HFFc6 (cell line): ENCODE data around the gene CLDN18. TPM values are rescaled to one million over a fixed set of nuclear protein-coding genes. Genes with fewer than 3 reads are reported as not detected.
A peak's percentile ranks its signal among the peaks of the same experiment; 100 is the strongest.

Experiments
- DNase-seq: peaks from one replicate; pipeline ENCODE4 v3.0.0-alpha.2; 2018
- H3K27ac Mint-ChIP-seq: 2 replicates; pipeline ENCODE4 v1.8.0; 2020; ENCODE audit warnings: mild to moderate bottlenecking, mixed read lengths
- H3K27me3 Mint-ChIP-seq: 2 replicates; pipeline ENCODE4 v1.8.0; 2021; ENCODE audit warnings: mild to moderate bottlenecking, moderate library complexity, mixed read lengths; ENCODE audit not compliant: insufficient read depth
- H3K36me3 Mint-ChIP-seq: 2 replicates; pipeline ENCODE4 v1.8.0; 2021; ENCODE audit warnings: low read depth, mixed read lengths
- H3K4me1 Mint-ChIP-seq: 2 replicates; pipeline ENCODE4 v1.8.0; 2020; ENCODE audit warnings: low read depth, mixed read lengths
- H3K4me3 Mint-ChIP-seq: 2 replicates; pipeline ENCODE4 v1.8.0; 2020; ENCODE audit warnings: mild to moderate bottlenecking, moderate library complexity, mixed read lengths
- H3K9me3 Mint-ChIP-seq: 2 replicates; pipeline ENCODE4 v1.8.0; 2020; ENCODE audit warnings: mild to moderate bottlenecking, mixed read lengths
- total RNA-seq, 6 experiments: library from RNA; stranded (reverse); fragmentation: NEBNext Ultra II Directional; extraction: Animal tissue kit (Norgen Biotek cat#: 25700); gene quantifications; 2 replicates in 1 of 6; 3 replicates in 5 of 6; pipeline ENCODE4 v1.2.3, GENCODE V29; 2021
- TF ChIP-seq, protein P1 (sequence below): fragments of 200-600 bp; sonication (generic); IDR thresholded peaks from 2 replicates; pipeline ENCODE4 v1.5.0; 2021; ENCODE audit warnings: antibody characterized with exemption, mild to moderate bottlenecking

CLDN18 gene
- total RNA-seq, 6 experiments from 2014 or later, result not detected

DNA sequence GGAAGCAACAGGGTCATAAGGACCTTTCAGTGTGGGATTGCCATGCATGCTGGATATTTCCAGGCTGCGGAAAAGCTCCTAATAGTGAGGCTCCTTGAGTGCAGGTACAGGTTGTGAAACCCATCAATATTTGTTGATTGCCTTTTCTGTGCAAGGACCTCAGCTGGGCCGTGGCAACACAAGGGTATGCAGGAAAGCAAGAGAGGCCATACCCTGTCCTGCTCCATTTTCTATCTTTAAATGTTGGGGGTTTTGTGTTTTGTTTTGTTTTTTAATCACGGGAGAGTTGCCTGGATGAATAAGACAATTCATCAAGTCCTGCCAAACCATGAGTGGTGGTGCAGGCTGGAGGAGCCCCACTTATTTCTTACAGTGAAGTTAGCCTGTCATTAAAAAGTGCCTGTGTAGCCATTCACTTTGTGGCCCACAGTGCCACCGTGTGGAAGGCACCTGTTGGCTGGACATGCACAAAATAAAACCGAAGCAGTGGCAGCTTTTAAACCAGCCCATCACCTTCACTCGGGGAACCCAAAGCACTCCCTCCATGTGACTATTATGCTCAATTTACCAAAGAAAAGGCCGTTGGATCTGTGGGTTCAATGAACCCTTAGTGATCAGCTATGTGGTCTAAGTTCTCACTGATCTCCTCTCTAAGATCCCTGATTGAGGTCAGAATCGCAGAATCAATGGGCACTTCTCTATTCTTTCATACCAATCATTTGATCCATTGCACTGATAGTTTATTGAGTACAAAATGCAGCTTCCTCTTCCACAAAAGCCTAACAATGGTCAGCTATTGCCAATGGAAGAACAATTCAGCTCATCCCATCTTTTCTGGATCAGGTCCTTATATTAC lies 42.2 kb downstream of the CLDN18 start:
- H3K27me3 Mint-ChIP-seq, result no peaks in the 10 kb centered on the region; the same call in 1 of the 2 replicates
- H3K4me3 Mint-ChIP-seq, result no peak overlapping the region
- DNase-seq, result peak; percentile 50
- H3K27ac Mint-ChIP-seq, result no peak overlapping the region
- no peaks in the 10 kb centered on the region for H3K9me3 Mint-ChIP-seq
- H3K4me1 Mint-ChIP-seq, result peaks cover 20% of the 10 kb centered on the region
- peaks cover 10% of the 10 kb centered on the region for H3K36me3 Mint-ChIP-seq
- TF ChIP-seq, protein P1, sequence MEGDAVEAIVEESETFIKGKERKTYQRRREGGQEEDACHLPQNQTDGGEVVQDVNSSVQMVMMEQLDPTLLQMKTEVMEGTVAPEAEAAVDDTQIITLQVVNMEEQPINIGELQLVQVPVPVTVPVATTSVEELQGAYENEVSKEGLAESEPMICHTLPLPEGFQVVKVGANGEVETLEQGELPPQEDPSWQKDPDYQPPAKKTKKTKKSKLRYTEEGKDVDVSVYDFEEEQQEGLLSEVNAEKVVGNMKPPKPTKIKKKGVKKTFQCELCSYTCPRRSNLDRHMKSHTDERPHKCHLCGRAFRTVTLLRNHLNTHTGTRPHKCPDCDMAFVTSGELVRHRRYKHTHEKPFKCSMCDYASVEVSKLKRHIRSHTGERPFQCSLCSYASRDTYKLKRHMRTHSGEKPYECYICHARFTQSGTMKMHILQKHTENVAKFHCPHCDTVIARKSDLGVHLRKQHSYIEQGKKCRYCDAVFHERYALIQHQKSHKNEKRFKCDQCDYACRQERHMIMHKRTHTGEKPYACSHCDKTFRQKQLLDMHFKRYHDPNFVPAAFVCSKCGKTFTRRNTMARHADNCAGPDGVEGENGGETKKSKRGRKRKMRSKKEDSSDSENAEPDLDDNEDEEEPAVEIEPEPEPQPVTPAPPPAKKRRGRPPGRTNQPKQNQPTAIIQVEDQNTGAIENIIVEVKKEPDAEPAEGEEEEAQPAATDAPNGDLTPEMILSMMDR, result peak; percentile 85

DNA sequence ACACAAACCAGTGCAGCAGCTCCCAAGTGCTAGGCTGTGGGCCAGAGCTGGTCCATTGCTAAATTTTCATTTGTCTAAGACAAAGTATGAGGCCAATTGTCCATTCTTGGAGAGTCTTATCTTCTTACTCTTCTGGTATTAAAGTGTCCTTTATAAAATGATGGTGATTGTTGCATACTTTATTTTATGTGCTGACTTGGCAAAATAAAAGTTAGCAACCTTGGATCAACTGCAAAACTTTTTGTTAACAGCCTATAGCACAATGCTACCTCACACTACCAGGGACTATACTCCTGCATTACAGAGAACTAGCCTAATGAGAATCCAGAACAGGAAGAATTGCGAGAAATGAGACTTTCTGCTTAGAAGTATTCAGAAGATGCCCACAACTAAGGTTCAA lies 44.1 kb downstream of the CLDN18 start:
- no peaks in the 10 kb centered on the region for H3K9me3 Mint-ChIP-seq
- peaks cover 15% of the 10 kb centered on the region for H3K4me1 Mint-ChIP-seq
- no peak overlapping the region for H3K4me3 Mint-ChIP-seq
- no peak overlapping the region for H3K27ac Mint-ChIP-seq
- H3K36me3 Mint-ChIP-seq, result peaks cover 4% of the 10 kb centered on the region
- H3K27me3 Mint-ChIP-seq, result no peaks in the 10 kb centered on the region; the same call in 1 of the 2 replicates
- DNase-seq, result no peak
- TF ChIP-seq, protein P1, result no peak

DNA sequence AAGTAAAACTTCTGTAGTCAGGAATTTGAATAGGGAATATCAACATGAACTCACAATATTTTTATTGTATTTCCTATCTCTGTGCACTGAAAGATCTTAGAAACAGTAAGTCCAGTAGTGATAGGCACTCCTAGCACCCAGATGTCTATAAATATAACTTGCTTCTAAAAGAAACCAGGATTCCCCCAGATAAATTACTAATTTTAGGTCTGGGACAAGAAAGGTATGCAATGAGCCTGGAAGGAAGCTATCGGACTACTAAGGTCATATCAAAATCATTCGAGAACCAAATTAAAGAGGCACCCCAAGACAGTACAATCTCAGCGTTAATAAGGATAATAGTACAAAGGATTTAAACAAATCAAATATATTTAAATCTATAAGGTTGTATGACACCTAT lies 47.4 kb downstream of the CLDN18 start:
- H3K27me3 Mint-ChIP-seq, result no peaks in the 10 kb centered on the region
- peaks cover 26% of the 10 kb centered on the region for H3K4me1 Mint-ChIP-seq
- no peak overlapping the region for H3K4me3 Mint-ChIP-seq
- no peak for DNase-seq
- TF ChIP-seq, protein P1, result no peak
- H3K36me3 Mint-ChIP-seq, result peaks cover 12% of the 10 kb centered on the region; the same call in 1 of the 2 replicates
- H3K27ac Mint-ChIP-seq, result no peak overlapping the region
- no peaks in the 10 kb centered on the region for H3K9me3 Mint-ChIP-seq

DNA sequence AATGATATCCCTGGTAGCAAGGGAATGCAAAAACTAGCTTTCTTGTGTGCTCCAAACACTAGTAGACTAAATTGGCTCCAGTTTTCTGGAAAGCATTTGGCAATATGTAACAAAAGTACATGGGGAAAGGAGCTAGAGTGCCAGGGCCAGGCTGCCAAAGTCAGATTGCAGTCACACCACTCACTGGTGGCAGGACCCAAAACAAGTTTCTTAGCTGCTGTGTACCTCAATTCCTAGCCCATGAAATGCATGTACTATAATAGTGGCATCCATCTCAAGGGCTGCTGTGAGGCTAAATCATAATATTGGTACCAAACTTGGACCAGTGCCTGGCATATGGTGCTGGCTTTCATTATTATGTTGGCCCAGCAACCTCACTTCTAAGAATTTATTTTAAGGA lies 49.3 kb downstream of the CLDN18 start:
- no peaks in the 10 kb centered on the region for H3K9me3 Mint-ChIP-seq
- H3K27ac Mint-ChIP-seq, result no peak overlapping the region
- H3K4me1 Mint-ChIP-seq, result peaks cover 30% of the 10 kb centered on the region
- H3K36me3 Mint-ChIP-seq, result peaks cover 23% of the 10 kb centered on the region; the same call in 1 of the 2 replicates
- TF ChIP-seq, protein P1, result no peak
- no peak overlapping the region for H3K4me3 Mint-ChIP-seq
- H3K27me3 Mint-ChIP-seq, result no peaks in the 10 kb centered on the region
- DNase-seq, result no peak

DNA sequence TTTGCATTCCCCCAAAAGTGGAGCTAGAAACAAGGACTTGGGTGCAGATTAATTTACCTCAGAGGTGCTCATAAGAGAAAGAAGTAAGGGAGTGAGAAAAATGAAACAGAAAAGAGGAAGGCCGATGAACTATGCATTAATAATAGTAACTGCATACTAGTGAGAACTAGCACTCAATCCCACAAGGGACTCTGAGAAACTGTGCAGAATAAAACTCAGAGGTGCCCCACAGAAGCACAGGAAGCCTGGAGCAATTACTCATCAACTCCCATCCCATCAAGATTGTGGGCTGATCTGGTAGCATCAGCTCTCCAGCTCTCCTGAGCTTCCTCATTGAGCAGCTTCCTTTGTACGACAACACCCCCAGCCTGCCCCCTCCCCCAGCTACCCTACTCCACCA lies 50.8 kb downstream of the CLDN18 start:
- TF ChIP-seq, protein P1, result no peak
- DNase-seq, result no peak
- H3K4me1 Mint-ChIP-seq, result peaks cover 30% of the 10 kb centered on the region
- H3K27ac Mint-ChIP-seq, result peak overlapping the region; percentile 57
- H3K36me3 Mint-ChIP-seq, result peaks cover 30% of the 10 kb centered on the region; the same call in 1 of the 2 replicates
- no peak overlapping the region for H3K4me3 Mint-ChIP-seq
- no peaks in the 10 kb centered on the region for H3K27me3 Mint-ChIP-seq
- H3K9me3 Mint-ChIP-seq, result no peaks in the 10 kb centered on the region
